Thyroid gland (tissue), 4 donors: ENCODE results near the gene CTNNA3.

Source experiments
- POLR2A ChIP-seq, 2 donors: fragments of 450-650 bp; IDR thresholded peaks; one replicate each; pipeline ENCODE4 v1.6.1; 2017; ENCODE audit warnings: antibody characterized with exemption in 2 of 2, mild to moderate bottlenecking in 2 of 2, moderate library complexity in 1 of 2
- TF ChIP-seq, protein P1 (sequence below), 6 experiments: fragments of 200-600 bp in 3 of 6; fragments of 450-650 bp in 3 of 6; sonication (generic) in 3 of 6; IDR thresholded peaks; one replicate each; pipeline ENCODE4 v1.5.1; 2016 to 2019; ENCODE audit warnings: antibody characterized with exemption in 6 of 6, mild to moderate bottlenecking in 2 of 6, inconsistent platforms in 1 of 6, moderate library complexity in 1 of 6

DNA sequence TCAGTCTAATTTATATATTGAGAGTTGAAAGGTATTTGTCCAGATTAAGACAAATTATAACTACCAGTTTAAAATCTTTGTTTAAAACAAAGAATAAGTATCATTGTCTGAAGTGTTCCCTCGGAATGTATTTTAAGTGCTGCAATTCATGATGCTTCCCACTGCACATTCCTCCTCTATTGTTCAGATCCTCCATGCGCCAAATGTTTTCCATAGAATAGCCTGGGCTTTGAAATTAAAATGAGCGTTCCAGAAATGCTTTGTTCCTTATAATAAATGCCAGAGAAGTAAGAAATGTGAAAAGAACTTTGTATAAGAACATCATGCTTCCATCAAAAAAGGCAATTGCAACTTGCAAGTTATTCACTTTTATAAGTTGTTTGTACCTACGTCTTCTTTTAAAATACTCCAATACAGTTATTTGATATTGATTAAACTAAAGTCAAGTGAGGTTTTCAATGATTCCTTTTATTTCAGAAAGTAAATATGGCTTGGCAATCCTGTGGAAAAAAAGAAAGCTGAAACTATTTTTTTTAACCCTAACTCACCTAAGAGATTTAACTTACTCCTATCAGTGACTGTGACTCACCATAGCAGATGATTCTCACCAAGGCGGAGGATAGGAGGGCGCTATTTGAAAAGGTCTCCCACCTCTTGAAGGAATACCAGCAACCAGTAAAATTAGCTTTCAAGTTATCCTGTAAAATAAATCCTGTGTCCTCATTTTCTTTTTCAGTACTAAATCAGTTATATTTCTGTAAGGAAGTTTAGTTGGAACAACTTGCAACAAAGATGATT lies 85.8 kb downstream of the CTNNA3 start:
- TF ChIP-seq, protein P1, sequence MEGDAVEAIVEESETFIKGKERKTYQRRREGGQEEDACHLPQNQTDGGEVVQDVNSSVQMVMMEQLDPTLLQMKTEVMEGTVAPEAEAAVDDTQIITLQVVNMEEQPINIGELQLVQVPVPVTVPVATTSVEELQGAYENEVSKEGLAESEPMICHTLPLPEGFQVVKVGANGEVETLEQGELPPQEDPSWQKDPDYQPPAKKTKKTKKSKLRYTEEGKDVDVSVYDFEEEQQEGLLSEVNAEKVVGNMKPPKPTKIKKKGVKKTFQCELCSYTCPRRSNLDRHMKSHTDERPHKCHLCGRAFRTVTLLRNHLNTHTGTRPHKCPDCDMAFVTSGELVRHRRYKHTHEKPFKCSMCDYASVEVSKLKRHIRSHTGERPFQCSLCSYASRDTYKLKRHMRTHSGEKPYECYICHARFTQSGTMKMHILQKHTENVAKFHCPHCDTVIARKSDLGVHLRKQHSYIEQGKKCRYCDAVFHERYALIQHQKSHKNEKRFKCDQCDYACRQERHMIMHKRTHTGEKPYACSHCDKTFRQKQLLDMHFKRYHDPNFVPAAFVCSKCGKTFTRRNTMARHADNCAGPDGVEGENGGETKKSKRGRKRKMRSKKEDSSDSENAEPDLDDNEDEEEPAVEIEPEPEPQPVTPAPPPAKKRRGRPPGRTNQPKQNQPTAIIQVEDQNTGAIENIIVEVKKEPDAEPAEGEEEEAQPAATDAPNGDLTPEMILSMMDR (IDR thresholded peaks at IDR 0.05) = no peak
- no peak for TF ChIP-seq POLR2A (IDR thresholded peaks at IDR 0.05)
